ENCODE measurements around the gene TMEM158.

TMEM158 gene

DNA sequence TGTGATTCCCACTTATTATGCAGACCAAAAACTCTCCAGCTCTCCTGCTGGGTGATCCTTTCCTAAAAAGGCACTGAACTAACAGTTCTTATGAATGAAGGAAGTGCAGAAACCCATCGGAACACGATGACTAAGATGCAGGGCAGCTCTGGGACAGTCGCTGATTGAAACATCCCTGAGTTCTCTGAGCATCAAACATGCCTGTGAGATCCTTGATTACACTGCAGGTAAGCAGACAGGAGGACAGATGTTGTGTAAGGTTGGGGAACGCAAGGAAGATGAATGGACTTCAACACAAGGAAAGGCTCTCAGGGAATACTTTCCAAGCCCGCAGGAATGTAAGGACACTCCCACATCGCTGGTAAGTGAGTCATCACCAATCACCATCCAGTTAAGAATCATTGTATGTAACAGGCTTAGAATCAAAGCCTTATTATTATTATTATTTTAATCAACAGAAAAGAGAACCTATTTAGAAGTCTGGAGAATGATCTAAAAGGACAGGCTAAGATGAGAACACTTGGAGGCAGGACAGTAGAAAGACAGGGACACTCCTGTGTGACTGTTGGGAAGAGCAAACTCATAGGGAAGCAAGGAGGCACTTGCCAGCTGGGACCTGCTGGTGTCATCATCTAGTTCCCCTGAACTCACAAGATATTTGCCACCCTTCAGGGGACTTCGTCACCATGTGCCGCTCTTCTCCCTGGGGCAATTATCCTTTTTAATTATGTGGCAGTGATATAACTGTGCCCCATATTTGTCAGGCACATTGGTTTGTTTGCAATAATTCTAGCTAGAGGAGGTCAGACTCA, 26.0 kb downstream of the TMEM158 start:
- no peak for DNase-seq

DNA sequence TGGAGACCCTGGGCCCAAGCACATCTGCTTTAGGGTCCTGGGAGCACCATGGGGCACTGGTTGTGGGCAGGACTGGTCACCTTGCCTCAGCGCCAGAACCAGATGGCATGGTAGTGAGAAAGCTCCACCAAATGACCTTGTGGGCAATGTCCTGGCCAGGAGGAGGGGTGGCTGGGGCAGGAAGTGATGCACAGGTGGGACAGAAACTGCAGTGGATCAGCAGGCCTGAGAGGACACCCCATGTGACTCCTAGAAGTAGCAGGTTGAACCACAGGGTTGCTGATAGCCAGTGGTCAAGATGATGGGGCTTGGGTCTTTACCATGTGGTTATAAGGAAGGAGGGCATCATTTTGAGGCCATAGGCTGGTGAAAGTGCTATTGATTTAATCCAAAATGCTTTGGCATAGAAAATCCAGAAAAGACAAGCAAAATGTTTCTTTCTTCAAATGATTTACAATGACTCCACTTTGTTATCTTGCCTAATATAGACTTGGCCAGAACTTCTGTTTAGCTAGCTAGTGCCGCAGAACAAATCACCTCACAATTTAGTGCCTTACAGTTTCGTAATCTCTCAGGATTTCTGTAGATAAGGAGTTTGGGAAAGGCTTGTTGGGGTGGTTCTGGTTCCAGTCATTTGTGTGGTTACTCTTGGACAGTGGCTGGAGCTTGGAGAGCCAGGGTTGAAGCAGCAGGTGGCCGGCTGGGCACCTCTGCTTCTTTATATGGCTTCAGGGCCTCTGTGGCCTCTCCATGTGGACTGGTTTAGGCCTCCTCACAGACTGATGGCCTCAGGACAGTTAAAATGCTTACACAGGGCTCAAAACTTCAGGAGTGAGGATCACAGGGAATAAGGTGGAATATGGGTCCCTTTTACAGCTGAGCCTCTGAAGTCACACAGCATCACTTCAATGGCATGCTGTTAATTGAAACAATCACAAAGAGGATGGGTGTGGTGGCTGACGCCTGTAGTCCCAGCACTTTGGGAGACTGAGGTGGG, 27.5 kb downstream of the TMEM158 start:
- DNase-seq: no peak

DNA sequence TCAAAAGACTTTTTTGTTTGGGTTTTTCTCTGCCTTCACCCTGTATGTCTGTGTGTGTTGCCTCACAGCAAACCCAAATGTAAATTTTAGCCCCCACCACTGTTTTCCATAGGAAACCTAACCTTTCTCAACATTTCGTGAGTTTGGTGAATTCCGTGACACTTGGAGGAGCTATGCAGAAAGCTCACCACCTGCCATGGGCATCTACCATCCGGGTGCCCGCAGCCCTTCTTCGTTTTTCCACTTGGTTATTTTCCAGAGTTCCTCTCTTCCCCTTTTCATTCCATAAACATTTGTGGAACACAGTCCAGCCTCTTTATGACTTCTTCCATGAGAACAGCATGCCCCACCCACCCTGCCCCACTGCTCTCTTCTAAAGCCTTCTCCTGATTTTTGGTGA, 31.3 kb downstream of the TMEM158 start:
- no peak for DNase-seq

DNA sequence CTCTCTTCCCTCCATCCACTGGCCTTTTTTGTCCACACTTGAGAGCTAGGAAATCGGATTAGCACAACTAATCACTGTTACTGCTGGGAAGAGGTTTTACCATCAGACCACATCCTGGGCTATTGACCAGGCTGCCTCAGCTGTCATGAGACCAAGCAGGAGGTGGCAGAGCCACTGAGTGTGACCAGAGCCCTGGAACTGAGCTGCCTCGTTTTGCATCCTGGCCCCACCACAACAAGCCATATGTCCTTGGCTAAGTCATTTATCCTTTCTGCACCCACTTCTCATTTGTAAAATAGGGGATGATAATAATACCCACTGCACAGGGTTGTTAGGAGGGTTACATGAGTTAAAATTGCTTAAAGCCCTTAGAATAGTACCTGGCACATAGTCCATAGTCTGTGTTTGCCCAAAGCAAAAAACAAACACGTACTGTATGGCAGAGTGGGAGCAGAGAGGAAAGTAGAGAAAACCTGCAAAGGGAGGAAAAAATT, 34.1 kb downstream of the TMEM158 start:
- no peak for DNase-seq

DNA sequence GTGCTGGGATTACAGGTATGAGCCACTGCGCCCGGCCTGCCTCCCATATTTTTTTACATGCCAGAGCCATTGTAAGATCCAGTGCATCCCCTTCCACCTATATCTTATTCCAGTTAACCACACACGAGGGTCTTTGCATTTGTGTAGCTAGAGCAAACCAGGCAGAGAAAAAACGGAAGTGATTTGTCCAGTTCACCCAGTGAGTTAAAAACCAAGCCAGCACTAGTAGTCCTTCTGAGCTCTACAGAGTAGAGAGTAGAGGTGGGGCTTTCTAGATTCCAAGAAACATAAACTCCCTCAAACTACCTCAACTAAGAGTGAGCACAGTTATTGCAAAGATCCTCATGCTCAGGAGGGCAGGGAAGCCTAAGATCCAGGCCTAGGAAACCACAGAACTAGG, 34.7 kb downstream of the TMEM158 start:
- DNase-seq: no peak

DNA sequence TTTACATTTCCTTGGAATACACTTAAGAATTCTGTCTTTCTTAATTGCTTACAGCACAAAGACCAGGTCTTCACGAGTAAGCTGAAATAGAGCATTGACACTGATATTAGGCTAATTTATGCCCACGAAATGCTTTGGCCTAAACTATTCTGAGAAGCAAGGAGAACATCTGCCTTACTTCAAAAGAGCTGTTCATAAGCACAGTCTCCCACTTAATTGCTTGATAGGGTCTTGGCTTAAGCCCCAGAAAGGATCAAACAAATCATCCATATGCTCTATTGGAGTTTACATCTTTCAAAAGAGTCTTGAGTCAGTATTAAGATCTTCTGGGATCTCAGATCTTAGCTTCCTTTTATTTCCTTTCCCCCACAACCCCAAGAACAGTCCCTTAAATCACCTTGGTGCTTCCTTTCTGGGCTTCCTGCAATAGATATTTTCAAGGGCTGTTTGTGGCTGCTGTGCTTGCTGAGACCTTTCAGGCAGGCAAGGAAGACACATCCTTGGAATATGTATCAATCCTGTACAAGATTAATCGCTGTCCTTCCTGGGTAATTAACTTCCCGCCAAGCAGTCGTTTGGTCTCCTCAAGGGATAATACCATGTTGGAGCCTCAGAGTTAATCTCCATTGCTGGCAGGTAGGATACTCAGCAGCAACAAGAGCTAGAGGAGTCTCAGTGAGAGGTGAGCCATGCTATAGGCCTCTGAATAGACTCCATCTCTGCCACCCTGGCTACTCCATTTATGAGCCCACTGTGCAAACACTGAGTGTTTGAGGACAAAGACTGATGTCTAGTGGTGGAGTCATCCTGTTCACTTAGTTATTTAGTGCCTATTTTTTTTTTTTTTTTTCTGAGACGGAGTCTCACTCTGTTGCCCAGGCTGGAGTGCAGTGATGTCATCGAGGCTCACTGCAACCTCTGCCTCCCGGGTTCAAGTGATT, 37.1 kb downstream of the TMEM158 start:
- no peak for DNase-seq

DNA sequence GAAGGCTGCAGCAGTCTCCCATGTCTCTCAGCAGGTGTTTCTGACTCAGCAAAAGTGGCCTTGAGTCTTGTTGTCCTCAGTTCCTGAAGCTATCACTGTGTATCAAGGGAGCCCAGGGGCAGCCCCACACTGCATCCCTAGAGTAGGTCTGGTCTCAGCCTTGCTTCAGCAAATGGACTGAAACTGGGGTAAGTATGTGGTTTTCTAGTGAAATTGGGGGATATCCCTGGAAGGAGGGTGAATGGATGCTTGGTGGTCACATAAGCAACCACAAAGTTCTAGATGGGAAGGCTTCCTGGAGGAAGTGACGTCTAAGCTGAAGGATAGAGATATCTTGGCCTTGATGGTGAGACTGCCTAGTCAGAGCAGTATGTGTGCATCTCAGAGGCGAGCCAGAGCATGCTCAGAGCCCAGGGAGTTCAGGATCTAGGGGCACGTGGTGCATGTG, 38.4 kb downstream of the TMEM158 start:
- DNase-seq: no peak

DNA sequence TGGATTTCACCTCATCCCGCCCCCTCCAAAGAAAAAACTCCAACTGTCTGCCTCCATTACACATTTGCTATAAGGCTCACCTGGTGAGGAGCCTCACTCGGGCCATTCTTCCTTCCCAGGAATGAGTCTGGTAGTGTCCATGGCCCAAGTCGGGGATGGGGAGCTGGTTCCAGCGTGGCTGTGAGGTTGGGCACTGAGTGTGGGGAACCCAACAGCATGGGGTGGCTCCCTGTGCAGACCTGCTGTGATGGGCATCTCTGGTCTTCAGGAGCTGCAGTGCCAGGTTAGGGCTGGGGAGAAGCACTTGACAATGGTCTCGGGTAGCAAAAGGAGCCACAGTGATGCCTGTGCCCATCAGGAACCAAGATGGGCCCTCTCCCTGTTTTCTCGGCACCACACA, 39.2 kb downstream of the TMEM158 start:
- no peak for DNase-seq

DNA sequence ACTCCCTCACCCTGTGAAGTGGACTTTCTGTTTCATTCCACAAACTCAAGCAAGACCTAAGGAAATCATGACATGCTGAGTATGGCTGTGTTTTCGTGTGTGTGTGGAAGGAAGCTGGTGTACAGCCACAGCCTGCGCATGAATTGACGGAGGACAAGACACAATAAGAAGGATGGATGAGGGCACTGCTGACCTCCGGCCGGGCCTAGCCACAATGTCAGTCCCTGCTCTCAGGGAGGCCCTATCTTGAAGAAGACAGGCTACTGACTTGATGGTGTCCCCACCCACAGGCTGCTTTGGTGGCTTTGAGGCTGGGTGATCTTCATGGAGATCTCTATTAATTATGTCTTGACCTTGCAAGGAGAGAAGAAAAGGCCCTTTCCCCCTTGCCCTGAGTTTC, 40.6 kb downstream of the TMEM158 start:
- no peak for DNase-seq

DNA sequence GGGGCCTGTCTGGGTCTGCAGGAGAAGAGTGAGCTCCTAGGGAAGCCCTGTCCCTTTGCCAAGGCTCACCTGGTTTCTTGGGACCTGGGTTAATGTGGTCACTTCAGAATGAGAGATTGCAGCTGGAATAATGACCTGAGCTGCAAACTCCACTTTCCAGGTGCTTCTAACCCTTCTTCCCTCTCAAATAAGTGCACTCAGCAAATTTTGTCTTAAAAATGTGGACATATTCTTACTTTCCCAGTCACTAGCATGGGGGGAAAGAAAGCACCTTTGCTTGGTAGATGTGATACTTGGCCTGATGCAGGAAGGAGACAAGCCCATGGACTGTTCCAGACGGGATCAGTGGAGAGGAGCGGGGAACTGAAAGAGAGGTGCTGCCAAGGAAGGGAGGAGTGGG, 41.0 kb downstream of the TMEM158 start:
- DNase-seq: no peak

DNA sequence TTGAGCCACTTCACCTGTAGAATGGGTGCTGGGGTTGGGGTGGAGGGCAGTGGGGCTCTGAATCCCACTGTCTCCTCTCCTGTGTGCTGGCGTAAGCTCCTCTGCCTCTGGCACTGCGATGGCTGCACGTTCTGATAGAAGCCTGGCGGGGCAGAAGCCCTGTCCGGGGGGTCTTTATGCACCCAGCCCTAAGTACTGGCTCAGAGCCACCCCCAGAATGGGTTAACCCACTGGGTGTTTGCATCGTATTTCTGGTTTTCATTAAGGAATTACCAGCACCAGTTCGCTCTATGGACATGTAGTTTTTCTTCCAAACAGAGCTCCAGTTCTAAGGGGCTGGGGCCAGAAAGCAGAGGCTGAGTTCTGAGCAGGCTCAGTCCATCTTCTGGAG, 42.2 kb downstream of the TMEM158 start:
- DNase-seq: no peak

DNA sequence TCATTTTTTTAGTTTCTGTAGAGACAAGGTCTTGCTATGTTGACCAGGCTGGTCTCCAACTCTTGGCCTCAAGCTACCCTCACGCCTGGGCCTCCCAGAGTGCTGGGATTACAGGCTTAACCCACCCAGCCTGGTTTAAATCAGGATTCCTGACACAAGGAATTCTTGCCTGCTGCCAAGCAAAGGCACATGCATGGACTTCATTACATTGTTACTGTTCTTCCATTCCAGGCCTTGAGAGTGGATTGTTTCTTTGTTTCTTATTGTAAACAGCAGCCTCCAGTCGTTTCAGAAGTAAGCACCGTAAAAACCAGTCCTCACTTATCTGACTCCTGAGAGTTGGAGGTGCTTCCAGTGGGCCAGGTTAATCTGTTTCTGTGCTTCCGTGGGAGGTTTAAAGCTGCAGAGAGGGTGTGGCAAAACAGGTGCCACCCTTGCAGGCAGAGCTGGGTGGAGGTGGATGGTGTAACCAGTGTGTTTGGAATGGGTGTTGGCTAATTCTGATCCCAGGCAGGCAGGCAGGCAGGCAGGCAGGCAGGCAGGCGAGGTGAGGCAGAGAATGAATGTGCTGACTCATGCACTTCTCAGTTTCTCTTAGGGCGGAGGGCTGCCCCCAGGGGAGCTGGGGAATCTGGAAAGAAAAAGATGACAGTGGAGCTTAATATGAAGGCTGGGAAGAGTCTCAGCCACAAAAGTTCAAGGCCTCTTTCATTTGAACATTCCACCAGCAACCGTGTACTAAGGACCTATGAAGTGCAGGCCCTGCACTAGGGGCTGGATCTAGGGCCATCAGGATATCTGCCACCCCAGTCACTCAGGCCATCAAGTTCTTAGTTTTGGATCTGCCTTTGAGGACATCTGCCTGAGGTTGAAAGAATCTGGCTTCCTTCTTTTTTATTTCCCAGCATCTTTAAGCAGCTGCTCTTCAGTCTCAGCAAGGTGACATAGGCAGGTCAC, 42.9 kb downstream of the TMEM158 start:
- no peak for DNase-seq

DNA sequence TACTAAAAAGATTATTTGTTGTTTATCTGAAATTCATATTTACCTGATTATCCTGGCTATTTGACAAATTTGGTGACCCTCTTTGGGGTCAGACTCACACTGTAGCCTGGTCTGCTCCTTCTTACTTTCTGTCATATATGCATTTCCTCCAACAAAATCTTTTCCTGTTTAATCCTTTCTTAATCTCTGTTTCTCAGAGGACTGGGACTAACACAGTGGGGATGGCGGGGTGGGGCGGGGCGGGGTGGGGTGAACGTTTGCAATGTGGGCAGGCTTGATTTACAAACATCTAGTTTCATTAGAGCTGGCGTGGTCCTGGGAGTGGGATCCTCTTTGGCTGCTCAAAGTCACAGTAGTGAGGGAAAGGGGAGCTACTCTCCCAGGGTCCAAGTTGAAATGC, 44.6 kb downstream of the TMEM158 start:
- DNase-seq: no peak

DNA sequence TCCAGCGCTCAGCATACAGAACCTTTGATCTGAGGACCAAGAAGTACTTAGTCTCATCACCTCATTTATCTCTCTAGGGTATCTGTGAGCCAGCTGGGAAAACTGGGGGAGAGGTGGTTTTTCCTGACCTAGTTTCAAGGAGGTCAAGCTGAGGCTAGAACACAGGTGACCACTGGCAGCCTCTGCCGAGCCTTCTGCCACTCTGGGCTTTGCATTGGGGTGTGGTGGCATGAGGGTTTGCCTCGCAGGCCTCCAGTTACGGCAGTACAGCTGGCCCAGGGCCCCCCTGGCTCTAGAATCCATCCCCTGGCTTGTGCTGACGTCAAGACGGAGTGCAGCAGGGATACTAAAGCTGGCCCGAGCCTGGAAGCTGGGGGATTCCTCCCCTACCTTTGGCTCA, 45.2 kb downstream of the TMEM158 start:
- no peak for DNase-seq

DNA sequence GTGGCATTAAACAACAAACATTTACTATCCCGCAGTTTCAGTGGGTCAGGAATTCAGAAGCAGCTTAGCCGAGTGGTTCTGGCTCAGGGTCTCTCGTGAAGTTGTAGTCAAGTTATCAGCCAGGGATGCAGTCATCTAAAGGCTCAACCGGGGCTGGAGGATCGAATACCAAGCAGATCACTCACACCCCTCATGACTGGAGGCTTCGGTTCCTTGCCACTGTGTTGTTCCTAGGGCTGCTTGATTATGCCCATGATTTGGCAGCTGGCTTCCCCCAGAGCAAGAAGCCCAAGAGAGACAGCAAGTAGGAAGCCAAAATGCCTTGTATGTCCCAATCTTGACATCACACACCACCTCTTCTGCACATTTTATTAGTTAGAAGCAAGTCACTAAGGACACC, 46.0 kb downstream of the TMEM158 start:
- DNase-seq: no peak

DNA sequence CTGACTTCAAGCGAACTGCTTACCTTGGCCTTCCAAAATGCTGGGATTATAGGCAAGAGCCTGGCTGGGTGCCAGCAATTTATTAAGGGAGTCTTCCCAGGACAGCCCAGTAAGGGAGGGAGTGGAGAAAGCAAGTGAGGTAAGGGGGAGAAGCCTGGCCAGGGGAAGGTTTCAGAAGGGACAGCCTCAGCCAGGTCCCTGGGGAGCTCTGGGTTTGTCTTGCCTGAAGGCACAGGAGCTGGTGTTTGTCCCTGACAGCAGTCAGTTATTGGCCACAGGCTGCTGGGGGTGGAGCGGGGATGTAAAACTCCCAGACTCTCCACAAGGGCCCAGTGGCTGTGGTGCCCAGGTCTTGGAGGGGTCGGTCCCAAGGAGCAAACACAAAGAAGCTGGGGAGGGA, 46.9 kb downstream of the TMEM158 start:
- no peak for DNase-seq

DNA sequence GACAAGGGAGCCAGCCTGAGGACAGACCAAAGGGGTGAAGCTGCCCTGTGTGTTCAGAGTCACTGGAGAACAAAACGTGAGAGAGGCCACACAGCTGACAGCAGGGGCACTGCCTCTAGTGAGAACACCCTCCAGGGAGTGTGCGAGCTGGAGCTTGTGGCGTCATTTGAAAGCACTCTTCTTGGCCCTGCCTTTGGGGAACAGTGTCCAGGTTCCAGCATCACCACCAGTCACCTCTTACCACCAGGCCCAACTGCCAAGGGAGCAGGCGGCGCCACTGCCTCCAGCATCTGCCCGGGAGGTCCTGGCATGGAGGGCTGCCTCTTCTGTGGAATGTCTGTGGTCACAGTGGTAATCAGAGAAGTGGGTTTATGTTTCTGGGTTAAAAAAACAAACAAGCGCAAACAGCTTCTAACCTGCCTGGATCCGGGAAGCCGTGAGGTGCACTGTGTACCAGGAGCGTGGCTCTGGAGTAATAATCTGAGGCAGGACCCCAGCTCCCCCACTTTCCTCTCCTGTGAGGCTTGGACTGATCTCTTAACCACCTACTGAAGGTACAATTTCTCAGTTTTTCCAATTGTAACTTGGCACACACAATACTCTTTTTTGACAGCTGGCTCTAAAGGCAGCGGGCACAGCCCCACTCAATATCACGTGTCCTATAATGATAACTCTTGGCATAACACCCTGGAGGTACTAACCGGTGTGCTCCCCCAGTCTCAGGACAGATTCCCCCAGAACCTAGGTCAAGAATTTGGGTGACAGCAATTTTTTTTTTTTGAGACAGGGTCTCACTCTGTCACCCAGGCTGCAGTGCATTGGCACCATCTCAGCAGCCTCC, 47.7 kb downstream of the TMEM158 start:
- DNase-seq: no peak

DNA sequence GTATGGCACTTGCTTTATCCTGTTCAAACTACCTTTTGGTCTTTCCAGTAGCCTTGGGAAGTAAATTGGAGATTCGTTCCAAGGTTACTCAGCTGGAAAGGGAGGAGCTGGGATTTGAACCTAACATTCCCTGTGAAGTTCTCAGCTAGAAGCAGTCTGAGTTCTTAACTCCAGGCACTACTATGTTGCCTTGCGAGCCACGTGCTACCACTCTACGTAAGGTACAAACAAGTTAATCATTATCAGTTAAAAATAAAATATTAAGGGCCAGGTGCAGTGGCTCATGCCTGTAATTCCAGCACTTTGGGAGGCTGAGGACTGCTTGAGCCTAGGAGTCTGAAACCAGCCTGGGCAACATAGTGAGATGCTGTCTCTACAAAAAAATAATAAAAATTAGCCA, 49.2 kb downstream of the TMEM158 start:
- no peak for DNase-seq

Measured in NCI-H1048 (cell line).